ENCODE measurements around the gene MGAT4C. TPM values are rescaled to one million over a fixed set of nuclear protein-coding genes. Genes with fewer than 3 reads are reported as not detected.
"Not testable (repeated sequence)": the region's sequence is repeated elsewhere in the genome, so short reads cannot be mapped to it uniquely, and the experiment has no call there.

MGAT4C gene
- total and polyA plus RNA-seq, 2 donors (not counting 3 experiments of a cell fraction or from before 2014, with no cell fraction given), result not detected

DNA sequence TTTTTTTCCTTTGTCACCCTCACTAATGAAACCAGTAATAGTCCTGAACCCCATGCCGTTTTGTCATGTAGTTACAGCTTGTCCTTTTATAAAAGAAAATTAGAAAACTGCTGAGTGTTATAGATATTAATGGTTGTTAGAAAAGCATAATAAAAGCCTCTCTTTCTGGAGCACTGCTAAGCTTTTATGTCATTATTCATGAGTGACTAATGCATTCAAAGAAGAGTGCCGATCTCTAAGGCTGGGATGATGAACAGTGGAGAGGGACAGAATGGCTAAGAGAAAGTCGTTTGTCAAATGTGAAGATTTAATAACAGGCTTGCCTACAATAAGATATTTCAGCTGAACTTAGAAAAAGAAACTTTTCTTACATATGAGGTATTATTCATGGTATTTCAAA, 121.6 kb downstream of the MGAT4C start:
- no peak for FAIRE-seq
- Histone ChIP-seq H3K4me1 (ENCODE audit: control insufficient read depth, extremely low read depth, insufficient read depth, low read length) (peaks cover 7% of the 10 kb centered on the region), H3K79me2 (ENCODE audit: control insufficient read depth, insufficient read depth, low read length) (no peaks in the 10 kb centered on the region), H3K27me3 (ENCODE audit: control insufficient read depth in 2 of 2, insufficient read depth in 2 of 2, low read length in 2 of 2) (no peaks in the 10 kb centered on the region), H3K4me2 (ENCODE audit: insufficient read depth, low read length) (no peak overlapping the region), H3K27ac (ENCODE audit: insufficient read depth, low read depth, low read length) (no peak overlapping the region), H3K9me1 (replicated peaks; ENCODE audit: control insufficient read depth, extremely low read depth, insufficient read depth, low read length) (no peaks in the 10 kb centered on the region), H3K4me3 (replicated peaks in 1 of 3; ENCODE audit: insufficient read depth in 1 of 3, low read depth in 1 of 3, low read length in 3 of 3) (no peak overlapping the region), H3K9me3 (replicated peaks; ENCODE audit: control insufficient read depth, insufficient read depth, low read length) (no peaks in the 10 kb centered on the region), H2AFZ (ENCODE audit: low read depth, low read length) (no peak overlapping the region), H3K9ac (replicated peaks; ENCODE audit: extremely low read depth, insufficient read depth, low read length) (no peak overlapping the region), H3K36me3 (ENCODE audit: control insufficient read depth in 2 of 2, extremely low read depth in 1 of 2, insufficient read depth in 2 of 2, low read length in 2 of 2) (no peaks in the 10 kb centered on the region), H4K20me1 (replicated peaks; ENCODE audit: control insufficient read depth, extremely low read depth, insufficient read depth, low read length) (no peaks in the 10 kb centered on the region)
- dilution Hi-C loops (cut with MboI; ENCODE audit: extremely low pct_ligation_motif_present, low sequenced_read_pairs), result no loop called here
- BruUV-seq (replicated peaks), result no TSS peak
- no peak for DNase-seq (ENCODE audit: low read depth, low spot score)
- TF ChIP-seq POLR2A (IDR thresholded peaks at IDR 0.05; ENCODE audit: low read depth, low read length) (no peak), GATA2 (IDR thresholded peaks at IDR 0.05; ENCODE audit: insufficient read depth, insufficient read length, low read depth, low read length) (no peak), MYC (IDR thresholded peaks at IDR 0.05; ENCODE audit: low read depth, low read length) (no peak), EZH2 (IDR thresholded peaks at IDR 0.05; ENCODE audit: borderline replicate concordance, low read depth, low read length, severe bottlenecking) (no peak), FOS (IDR thresholded peaks at IDR 0.05; ENCODE audit: borderline replicate concordance, insufficient read depth, low read length) (no peak), JUN (IDR thresholded peaks at IDR 0.05; ENCODE audit: borderline replicate concordance, insufficient read depth, insufficient read length, low read depth) (no peak), POLR2AphosphoS5 (IDR thresholded peaks at IDR 0.05; ENCODE audit: insufficient read depth, low read depth, low read length) (no peak)
- TF ChIP-seq, protein P1, sequence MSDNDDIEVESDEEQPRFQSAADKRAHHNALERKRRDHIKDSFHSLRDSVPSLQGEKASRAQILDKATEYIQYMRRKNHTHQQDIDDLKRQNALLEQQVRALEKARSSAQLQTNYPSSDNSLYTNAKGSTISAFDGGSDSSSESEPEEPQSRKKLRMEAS (IDR thresholded peaks at IDR 0.05; ENCODE audit: insufficient read depth, insufficient read length), result no peak
- TF ChIP-seq, protein P2, sequence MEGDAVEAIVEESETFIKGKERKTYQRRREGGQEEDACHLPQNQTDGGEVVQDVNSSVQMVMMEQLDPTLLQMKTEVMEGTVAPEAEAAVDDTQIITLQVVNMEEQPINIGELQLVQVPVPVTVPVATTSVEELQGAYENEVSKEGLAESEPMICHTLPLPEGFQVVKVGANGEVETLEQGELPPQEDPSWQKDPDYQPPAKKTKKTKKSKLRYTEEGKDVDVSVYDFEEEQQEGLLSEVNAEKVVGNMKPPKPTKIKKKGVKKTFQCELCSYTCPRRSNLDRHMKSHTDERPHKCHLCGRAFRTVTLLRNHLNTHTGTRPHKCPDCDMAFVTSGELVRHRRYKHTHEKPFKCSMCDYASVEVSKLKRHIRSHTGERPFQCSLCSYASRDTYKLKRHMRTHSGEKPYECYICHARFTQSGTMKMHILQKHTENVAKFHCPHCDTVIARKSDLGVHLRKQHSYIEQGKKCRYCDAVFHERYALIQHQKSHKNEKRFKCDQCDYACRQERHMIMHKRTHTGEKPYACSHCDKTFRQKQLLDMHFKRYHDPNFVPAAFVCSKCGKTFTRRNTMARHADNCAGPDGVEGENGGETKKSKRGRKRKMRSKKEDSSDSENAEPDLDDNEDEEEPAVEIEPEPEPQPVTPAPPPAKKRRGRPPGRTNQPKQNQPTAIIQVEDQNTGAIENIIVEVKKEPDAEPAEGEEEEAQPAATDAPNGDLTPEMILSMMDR (IDR thresholded peaks at IDR 0.05; ENCODE audit: extremely low read depth in 1 of 2, insufficient read depth in 1 of 2, low read depth in 1 of 2, low read length in 2 of 2), result no peak
- intact Hi-C loops (cut with micrococcal nuclease), result no loop called here
- POLR2A ChIA-PET, result no interaction called here
- CTCF ChIA-PET, result interaction anchor here (0.7 kb wide), 1 partner anchor 780 kb away, joined by 3 read pairs; no protein-coding TSS in a partner anchor

DNA sequence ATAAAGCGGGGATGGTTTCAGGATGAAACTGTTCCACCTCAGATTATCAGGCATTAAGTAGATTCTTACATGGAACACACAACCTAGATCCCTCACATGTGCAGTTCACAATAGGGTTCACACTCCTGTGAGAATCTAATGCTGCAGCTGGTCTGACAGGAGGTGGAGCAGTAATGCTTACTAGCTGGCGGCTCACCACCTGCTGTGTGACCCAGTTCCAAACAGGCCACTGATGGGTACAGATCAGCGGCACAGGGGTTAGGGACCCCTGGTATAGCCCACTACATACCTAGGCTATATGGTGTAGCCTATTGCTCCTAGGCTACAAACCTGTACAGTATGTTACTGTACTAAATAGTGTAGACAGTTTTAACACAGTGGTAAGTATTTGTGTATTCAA, 129.3 kb downstream of the MGAT4C start:
- H3K27ac ChIP-seq (ENCODE audit: insufficient read depth, low read depth, low read length); H3K36me3 ChIP-seq (ENCODE audit: control insufficient read depth in 2 of 2, extremely low read depth in 1 of 2, insufficient read depth in 2 of 2, low read length in 2 of 2); dilution Hi-C loops (cut with MboI; ENCODE audit: extremely low pct_ligation_motif_present, low sequenced_read_pairs); H2AFZ ChIP-seq (ENCODE audit: low read depth, low read length); H3K79me2 ChIP-seq (ENCODE audit: control insufficient read depth, insufficient read depth, low read length); H3K9ac ChIP-seq (replicated peaks; ENCODE audit: extremely low read depth, insufficient read depth, low read length); POLR2A ChIA-PET; CTCF ChIA-PET; H3K27me3 ChIP-seq (ENCODE audit: control insufficient read depth in 2 of 2, insufficient read depth in 2 of 2, low read length in 2 of 2); H3K4me1 ChIP-seq (ENCODE audit: control insufficient read depth, extremely low read depth, insufficient read depth, low read length); H3K4me3 ChIP-seq (replicated peaks in 1 of 3; ENCODE audit: insufficient read depth in 1 of 3, low read depth in 1 of 3, low read length in 3 of 3); DNase-seq (ENCODE audit: low read depth, low spot score); H3K4me2 ChIP-seq (ENCODE audit: insufficient read depth, low read length); H3K9me3 ChIP-seq (replicated peaks; ENCODE audit: control insufficient read depth, insufficient read depth, low read length); H3K9me1 ChIP-seq (replicated peaks; ENCODE audit: control insufficient read depth, extremely low read depth, insufficient read depth, low read length); BruUV-seq (replicated peaks); FAIRE-seq; H4K20me1 ChIP-seq (replicated peaks; ENCODE audit: control insufficient read depth, extremely low read depth, insufficient read depth, low read length); intact Hi-C loops (cut with micrococcal nuclease): not testable (repeated sequence)

All from endothelial cell of umbilical vein (primary cell).